ENCODE data around the gene IFT52.

- TF ChIP-seq CTCF (IDR thresholded peaks at IDR 0.05) (no peak), POLR2A (IDR thresholded peaks at IDR 0.05) (no peak)
Observed at GRCh38 chr20:43584448-43585136, 6.1 kb upstream of the IFT52 start.

All from body of pancreas (tissue), 4 donors.